BJ (cell line): ENCODE data around the gene NOL12. TPM values are rescaled to one million over a fixed set of nuclear protein-coding genes. Genes with fewer than 3 reads are reported as not detected.

Source experiments
- CTCF ChIA-PET: fragments of 350-600 bp; formaldehyde crosslinking; extraction: SDS; loops from one replicate; lab custom pipeline; 2021; ENCODE audit warnings: antibody characterized with exemption, inconsistent platforms; lab: Yijun Ruan, JAX
- POLR2A ChIA-PET: fragments of 300-600 bp; sonication (Branson Sonifier 250); formaldehyde crosslinking; extraction: SDS; loops from one replicate; lab custom pipeline; 2021; ENCODE audit warnings: antibody characterized with exemption; lab: Charles Lee
- DNase-seq: peaks from one replicate; pipeline ENCODE4 v3.0.0-alpha.2; 2011; ENCODE audit warnings: low read depth
- H3K27me3 ChIP-seq: 2 replicates; pipeline ENCODE4 v1.6.0; 2011; ENCODE audit warnings: low read length; ENCODE audit not compliant: control insufficient read depth, insufficient read depth
- H3K36me3 ChIP-seq: 2 replicates; pipeline ENCODE4 v1.5.1; 2011; ENCODE audit warnings: low read length; ENCODE audit not compliant: control insufficient read depth, insufficient read depth
- H3K4me3 ChIP-seq: 2 replicates; pipeline ENCODE4 v1.5.1; 2011; ENCODE audit warnings: low read depth, mild to moderate bottlenecking, control low read depth, low read length
- CTCF ChIP-seq: IDR thresholded peaks from 2 replicates; pipeline ENCODE4 v1.5.1; 2011; ENCODE audit warnings: low read depth, mild to moderate bottlenecking, control low read depth, inconsistent platforms, low read length, moderate library complexity; ENCODE audit not compliant: insufficient read depth
- polyA plus RNA-seq: library from polyadenylated mRNA; depleted of rRNA; stranded (reverse); fragments of >200 nt; gene quantifications from 2 replicates; pipeline ENCODE4 v1.2.3, GENCODE V29; 2011

Gene NOL12
- polyA plus RNA-seq, 1 experiment, result 16.5 TPM

- ChIA-PET CTCF (interaction anchor here (15.5 kb wide), 1 partner anchor 28 kb away, joined by 265 read pairs; the partner anchor contains the start of gene SH3BP1), POLR2A (no interaction called here)
- no peak for TF ChIP-seq CTCF
- DNase-seq, result no peak
- H3K4me3 ChIP-seq, result no peak overlapping the region
- peaks cover 3% of the 10 kb centered on the region for H3K36me3 ChIP-seq
- no peaks in the 10 kb centered on the region for H3K27me3 ChIP-seq
Observed at GRCh38 chr22:37672920-37673455, 13.2 kb upstream of the NOL12 start.

- POLR2A ChIA-PET, result interaction anchor here (1.9 to 2.1 kb wide), 3 partner anchors 13 to 31 kb away, joined by 6 to 16 read pairs (median 10); partner anchors contain the start of gene PDXP
- Histone ChIP-seq H3K27me3 (no peaks in the 10 kb centered on the region), H3K4me3 (no peak overlapping the region), H3K36me3 (peaks cover 9% of the 10 kb centered on the region)
- TF ChIP-seq CTCF, result no peak
- no peak for DNase-seq
- CTCF ChIA-PET, result interaction anchor here (1.4 to 15.5 kb wide), 4 partner anchors 16 to 118 kb away, joined by 5 to 265 read pairs (median 6); partner anchors contain the start of genes PDXP and SH3BP1
Observed at GRCh38 chr22:37674248-37674647, 11.9 kb upstream of the NOL12 start.

GRCh38 chr22:37674951-37675929 lies 10.9 kb upstream of the NOL12 start, which contains the start of gene LGALS1:
Gene LGALS1 (plus strand): TSS chr22:37675636. CDS start chr22:37675703, 67 bp downstream.
- POLR2A ChIA-PET, result interaction anchor here (0.6 to 2.1 kb wide), 6 partner anchors 14 to 132 kb away, joined by 6 to 16 read pairs (median 11); partner anchors contain the start of genes GCAT, GGA1 and PDXP
- Histone ChIP-seq H3K36me3 (peaks cover 17% of the 10 kb centered on the region), H3K27me3 (no peaks in the 10 kb centered on the region), H3K4me3 (peak within 1 kb of the TSS; percentile 93)
- TF ChIP-seq CTCF, result peak; percentile 36
- CTCF ChIA-PET, result interaction anchor here (1.0 to 15.5 kb wide), 8 partner anchors 14 to 117 kb away, joined by 3 to 265 read pairs (median 5); partner anchors contain the start of genes PDXP and SH3BP1
- peak; percentile 85 for DNase-seq

GRCh38 chr22:37675930-37676735 lies 10.0 kb upstream of the NOL12 start:
- ChIA-PET POLR2A (interaction anchor here (0.7 to 2.1 kb wide), 7 partner anchors 15 to 132 kb away, joined by 3 to 16 read pairs (median 10); partner anchors contain the start of genes GCAT, GGA1 and PDXP), CTCF (interaction anchor here (1.0 to 15.5 kb wide), 7 partner anchors 15 to 116 kb away, joined by 3 to 265 read pairs (median 5); partner anchors contain the start of gene SH3BP1)
- Histone ChIP-seq H3K4me3 (peak overlapping the region; percentile 93), H3K27me3 (no peaks in the 10 kb centered on the region), H3K36me3 (peaks cover 17% of the 10 kb centered on the region)
- no peak for TF ChIP-seq CTCF
- no peak for DNase-seq
